HFFc6 (cell line): ENCODE measurements around the gene NAPA. TPM values are rescaled to one million over a fixed set of nuclear protein-coding genes. Genes with fewer than 3 reads are reported as not detected.

Source experiments
- DNase-seq: peaks from one replicate; pipeline ENCODE4 v3.0.0-alpha.2; 2018
- H3K27ac Mint-ChIP-seq: 2 replicates; pipeline ENCODE4 v1.8.0; 2020; ENCODE audit warnings: mild to moderate bottlenecking, mixed read lengths
- H3K27me3 Mint-ChIP-seq: 2 replicates; pipeline ENCODE4 v1.8.0; 2021; ENCODE audit warnings: mild to moderate bottlenecking, moderate library complexity, mixed read lengths; ENCODE audit not compliant: insufficient read depth
- H3K36me3 Mint-ChIP-seq: 2 replicates; pipeline ENCODE4 v1.8.0; 2021; ENCODE audit warnings: low read depth, mixed read lengths
- H3K4me1 Mint-ChIP-seq: 2 replicates; pipeline ENCODE4 v1.8.0; 2020; ENCODE audit warnings: low read depth, mixed read lengths
- H3K4me3 Mint-ChIP-seq: 2 replicates; pipeline ENCODE4 v1.8.0; 2020; ENCODE audit warnings: mild to moderate bottlenecking, moderate library complexity, mixed read lengths
- H3K9me3 Mint-ChIP-seq: 2 replicates; pipeline ENCODE4 v1.8.0; 2020; ENCODE audit warnings: mild to moderate bottlenecking, mixed read lengths
- CTCF ChIP-seq: fragments of 200-600 bp; sonication (generic); IDR thresholded peaks from 2 replicates; pipeline ENCODE4 v1.5.0; 2021; ENCODE audit warnings: antibody characterized with exemption, mild to moderate bottlenecking
- total RNA-seq, 6 experiments: library from RNA; stranded (reverse); fragmentation: NEBNext Ultra II Directional; extraction: Animal tissue kit (Norgen Biotek cat#: 25700); gene quantifications; 2 replicates in 1 of 6; 3 replicates in 5 of 6; pipeline ENCODE4 v1.2.3, GENCODE V29; 2021

The NAPA gene
- total RNA-seq, 6 experiments from 2014 or later = 94.4 to 119 (median 109) TPM

DNA sequence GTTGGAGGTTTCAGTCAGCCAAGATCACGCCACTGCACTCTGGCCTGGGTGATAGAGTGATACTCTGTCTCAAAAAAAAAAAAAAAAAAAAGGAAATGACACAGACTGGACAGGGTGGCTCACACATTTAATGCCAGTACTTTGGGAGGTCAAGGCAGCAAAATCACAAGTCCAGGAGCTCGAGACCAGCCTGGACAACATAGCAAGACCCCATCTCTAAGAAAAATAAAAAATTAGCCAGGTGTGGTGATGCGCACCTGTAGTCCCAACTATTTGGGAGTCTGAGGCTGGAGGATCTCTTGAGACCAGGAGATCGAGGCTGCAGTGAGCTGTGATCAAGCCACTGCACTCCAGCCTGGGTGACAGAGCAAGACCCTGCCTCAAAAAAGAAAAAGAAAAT lies 22.6 kb upstream of the NAPA start:
- Mint-ChIP-seq H3K27me3 (peaks cover 14% of the 10 kb centered on the region), H3K9me3 (no peaks in the 10 kb centered on the region), H3K36me3 (no peaks in the 10 kb centered on the region), H3K4me3 (no peak overlapping the region), H3K4me1 (peaks cover 20% of the 10 kb centered on the region), H3K27ac (no peak overlapping the region)
- DNase-seq = no peak
- no peak for TF ChIP-seq CTCF

- Mint-ChIP-seq H3K27ac (no peak overlapping the region), H3K4me3 (no peak overlapping the region), H3K9me3 (no peaks in the 10 kb centered on the region), H3K27me3 (peaks cover 26% of the 10 kb centered on the region), H3K36me3 (no peaks in the 10 kb centered on the region), H3K4me1 (peaks cover 7% of the 10 kb centered on the region; the same call in 1 of the 2 replicates)
- no peak for DNase-seq
- TF ChIP-seq CTCF = no peak
Observed at GRCh38 chr19:47534628-47535027, 19.8 kb upstream of the NAPA start.

- Mint-ChIP-seq H3K36me3 (no peaks in the 10 kb centered on the region), H3K27me3 (peaks cover 24% of the 10 kb centered on the region), H3K9me3 (no peaks in the 10 kb centered on the region), H3K4me3 (no peak overlapping the region), H3K4me1 (no peaks in the 10 kb centered on the region), H3K27ac (no peak overlapping the region)
- DNase-seq = no peak
- no peak for TF ChIP-seq CTCF
Observed at GRCh38 chr19:47531640-47532387, 17.0 kb upstream of the NAPA start.

GRCh38 chr19:47529018-47529742 lies 14.3 kb upstream of the NAPA start:
- no peak for DNase-seq
- Mint-ChIP-seq H3K36me3 (no peaks in the 10 kb centered on the region), H3K9me3 (no peaks in the 10 kb centered on the region), H3K4me1 (no peaks in the 10 kb centered on the region), H3K4me3 (no peak overlapping the region), H3K27me3 (peaks cover 20% of the 10 kb centered on the region), H3K27ac (no peak overlapping the region)
- TF ChIP-seq CTCF = no peak

- no peak overlapping the region for H3K27ac Mint-ChIP-seq
Observed at GRCh38 chr19:47526798-47527197, 11.9 kb upstream of the NAPA start.

More at GRCh38 chr19:47526798-47527197, 11.9 kb upstream of the NAPA start:
- Mint-ChIP-seq H3K9me3 (no peaks in the 10 kb centered on the region), H3K4me3 (no peak overlapping the region), H3K4me1 (peaks cover 7% of the 10 kb centered on the region; the same call in 1 of the 2 replicates), H3K27me3 (peaks cover 17% of the 10 kb centered on the region), H3K36me3 (no peaks in the 10 kb centered on the region)
- DNase-seq = no peak
- TF ChIP-seq CTCF = no peak
